Osteocyte (in vitro differentiated cells): Measurements from ENCODE around the gene STK17A. TPM values are rescaled to one million over a fixed set of nuclear protein-coding genes. Genes with fewer than 3 reads are reported as not detected.
A peak's percentile ranks its signal among the peaks of the same experiment; 100 is the strongest.

Experiments used
- DNase-seq: peaks from one replicate; pipeline ENCODE4 v3.0.0; 2021; ENCODE audit warnings: mixed read lengths; ENCODE audit not compliant: unreplicated experiment; ENCODE audit errors: extremely low spot score
- H3K27ac Mint-ChIP-seq: one replicate; pipeline ENCODE4 v1.8.0; 2021; ENCODE audit warnings: mild to moderate bottlenecking, mixed read lengths; ENCODE audit not compliant: unreplicated experiment
- H3K27me3 Mint-ChIP-seq: one replicate; pipeline ENCODE4 v1.8.0; 2021; ENCODE audit warnings: mixed read lengths; ENCODE audit not compliant: unreplicated experiment
- H3K36me3 Mint-ChIP-seq: one replicate; pipeline ENCODE4 v1.8.0; 2021; ENCODE audit warnings: mixed read lengths; ENCODE audit not compliant: unreplicated experiment
- H3K4me1 Mint-ChIP-seq: one replicate; pipeline ENCODE4 v1.8.0; 2021; ENCODE audit warnings: mixed read lengths; ENCODE audit not compliant: unreplicated experiment
- H3K4me3 Mint-ChIP-seq: one replicate; pipeline ENCODE4 v1.8.0; 2021; ENCODE audit warnings: mild to moderate bottlenecking, moderate library complexity, mixed read lengths; ENCODE audit not compliant: unreplicated experiment
- H3K9me3 Mint-ChIP-seq: one replicate; pipeline ENCODE4 v1.8.0; 2021; ENCODE audit warnings: mixed read lengths; ENCODE audit not compliant: unreplicated experiment
- CTCF ChIP-seq: fragments of 200-600 bp; sonication (generic); IDR thresholded peaks from 2 replicates; pipeline ENCODE4 v1.5.0; 2021; ENCODE audit warnings: antibody characterized with exemption, mild to moderate bottlenecking, moderate library complexity
- total RNA-seq: library from RNA; stranded (reverse); gene quantifications from 2 replicates; pipeline ENCODE4 v1.2.1, GENCODE V29; 2021

STK17A gene
- total RNA-seq, 1 donor from 2014 or later, result 12.6 TPM

- Mint-ChIP-seq H3K9me3 (no peaks in the 10 kb centered on the region), H3K27ac (peak overlapping the region; percentile 95), H3K4me3 (no peak overlapping the region), H3K36me3 (no peaks in the 10 kb centered on the region), H3K4me1 (peaks cover 56% of the 10 kb centered on the region), H3K27me3 (peaks cover 3% of the 10 kb centered on the region)
- no peak for DNase-seq
- no peak for TF ChIP-seq CTCF
Measured at GRCh38 chr7:43536773-43537172, 46.1 kb upstream of the STK17A start.

DNA sequence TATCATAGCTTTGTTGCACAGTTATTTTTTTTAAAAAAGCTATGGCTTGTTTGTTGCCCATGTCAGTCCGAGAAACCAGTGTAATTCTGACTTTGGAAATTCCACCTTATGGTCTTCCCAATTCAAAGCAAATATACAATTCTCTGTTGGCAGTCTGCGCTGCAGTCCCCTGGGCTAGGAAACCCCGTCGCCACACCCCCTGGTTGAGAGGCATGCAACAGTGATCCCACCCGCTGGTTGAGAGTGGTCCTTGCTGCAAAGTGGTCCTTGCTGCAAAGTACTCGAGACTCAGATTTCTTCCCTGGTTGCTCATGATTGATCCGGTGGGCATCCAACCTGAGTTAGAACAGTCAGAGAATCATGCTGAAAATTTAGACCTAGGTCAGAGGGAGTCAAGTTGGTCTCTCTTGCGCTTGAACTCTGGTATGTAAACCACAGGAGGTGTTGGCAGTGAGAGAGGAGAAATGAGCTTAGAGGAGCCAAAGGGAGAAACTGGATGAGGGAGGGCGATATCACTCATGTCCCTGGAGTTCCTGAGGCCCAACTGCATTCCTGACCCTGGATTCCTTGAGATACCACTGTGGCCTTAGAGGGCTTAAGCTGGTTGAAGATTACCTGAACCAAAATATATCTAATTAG, 45.0 kb upstream of the STK17A start:
- no peaks in the 10 kb centered on the region for H3K9me3 Mint-ChIP-seq
- no peak overlapping the region for H3K27ac Mint-ChIP-seq
- peaks cover 58% of the 10 kb centered on the region for H3K4me1 Mint-ChIP-seq
- peaks cover 9% of the 10 kb centered on the region for H3K27me3 Mint-ChIP-seq
- DNase-seq, result no peak
- H3K36me3 Mint-ChIP-seq, result no peaks in the 10 kb centered on the region
- no peak for TF ChIP-seq CTCF
- no peak overlapping the region for H3K4me3 Mint-ChIP-seq

DNA sequence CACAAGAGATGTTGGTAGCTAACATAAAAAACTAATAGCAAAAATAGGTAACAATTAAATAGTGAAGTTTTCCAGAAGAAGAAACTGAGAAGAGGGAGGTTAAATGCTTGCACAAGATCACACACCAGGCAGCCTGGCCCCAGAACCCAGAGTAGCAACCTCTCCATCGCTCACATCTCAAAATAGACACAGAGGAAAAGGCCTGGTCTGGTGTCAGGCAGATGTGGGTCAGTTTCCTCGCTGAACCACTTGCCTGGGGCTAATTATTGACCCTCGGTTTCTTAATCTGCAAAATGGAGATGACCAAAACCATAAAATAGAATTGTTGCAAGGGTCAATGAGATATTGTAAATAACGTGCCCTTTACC, 44.5 kb upstream of the STK17A start:
- no peak overlapping the region for H3K27ac Mint-ChIP-seq

DNA sequence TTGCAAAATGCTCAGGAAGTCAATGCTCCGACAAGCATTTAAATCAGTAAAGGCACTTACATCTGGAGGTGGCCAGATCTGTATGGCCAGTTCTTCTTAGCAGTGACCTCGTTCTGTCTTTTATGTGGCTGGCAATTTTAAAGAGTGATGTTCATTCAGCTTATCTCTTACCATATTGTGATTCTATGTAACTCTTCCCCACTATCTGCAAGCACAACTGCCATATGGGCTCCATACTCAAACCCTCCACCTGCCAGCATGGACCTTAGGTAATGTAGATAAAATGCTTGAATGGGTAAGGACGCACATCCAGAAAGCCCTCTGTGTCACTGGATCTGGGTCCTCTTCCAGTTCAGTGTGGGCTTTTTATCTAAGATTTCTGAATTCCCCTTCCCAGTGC, 42.4 kb upstream of the STK17A start:
- peaks cover 35% of the 10 kb centered on the region for H3K4me1 Mint-ChIP-seq
- H3K27me3 Mint-ChIP-seq, result peaks cover 18% of the 10 kb centered on the region
- H3K36me3 Mint-ChIP-seq, result no peaks in the 10 kb centered on the region
- H3K4me3 Mint-ChIP-seq, result no peak overlapping the region
- TF ChIP-seq CTCF, result no peak
- H3K9me3 Mint-ChIP-seq, result no peaks in the 10 kb centered on the region
- no peak for DNase-seq
- H3K27ac Mint-ChIP-seq, result no peak overlapping the region

More for the DNA sequence above, 44.5 kb upstream of the STK17A start:
- H3K9me3 Mint-ChIP-seq, result no peaks in the 10 kb centered on the region
- peaks cover 56% of the 10 kb centered on the region for H3K4me1 Mint-ChIP-seq
- H3K36me3 Mint-ChIP-seq, result no peaks in the 10 kb centered on the region
- H3K27me3 Mint-ChIP-seq, result peaks cover 9% of the 10 kb centered on the region
- no peak for DNase-seq
- no peak overlapping the region for H3K4me3 Mint-ChIP-seq
- TF ChIP-seq CTCF, result no peak

DNA sequence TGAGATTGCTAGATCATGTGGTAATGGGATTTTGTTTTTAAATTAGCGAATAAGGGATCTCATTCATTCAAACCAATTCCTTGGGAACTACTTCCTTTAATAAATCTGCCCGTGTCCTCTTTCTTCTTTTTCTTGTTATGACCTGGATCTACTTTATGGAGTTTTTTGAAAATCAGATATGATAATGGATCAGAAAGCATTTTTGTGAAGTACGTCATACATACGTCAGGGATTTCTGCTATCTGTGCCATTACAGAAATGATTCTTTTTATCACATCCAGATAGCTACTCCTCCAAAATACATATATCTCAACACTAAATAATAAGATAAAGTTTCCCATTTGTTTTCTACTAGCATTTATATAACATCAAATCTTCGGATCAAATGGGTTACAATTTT, 40.2 kb upstream of the STK17A start:
- H3K27ac Mint-ChIP-seq, result no peak overlapping the region
- H3K36me3 Mint-ChIP-seq, result peaks cover 2% of the 10 kb centered on the region
- H3K9me3 Mint-ChIP-seq, result peaks cover 10% of the 10 kb centered on the region
- peaks cover 29% of the 10 kb centered on the region for H3K27me3 Mint-ChIP-seq
- no peak overlapping the region for H3K4me3 Mint-ChIP-seq
- peaks cover 13% of the 10 kb centered on the region for H3K4me1 Mint-ChIP-seq
- no peak for DNase-seq
- no peak for TF ChIP-seq CTCF
